Body of pancreas (tissue), 4 donors: ENCODE results near the gene TAF13. TPM values are rescaled to one million over a fixed set of nuclear protein-coding genes. Genes with fewer than 3 reads are reported as not detected.
"Not testable (repeated sequence)": the region's sequence is repeated elsewhere in the genome, so short reads cannot be mapped to it uniquely, and the experiment has no call there.

Experiments
- ATAC-seq: fragments of 150-250 bp; one replicate; pipeline ENCODE4 v1.9.1; 2016
- DNase-seq, 4 donors: peaks; one replicate each; pipeline ENCODE4 v3.0.0-alpha.2; 2019
- H3K27ac ChIP-seq, 4 donors: fragments of 200-600 bp; sonication (generic); 1 replicate in 3 of 4; 2 replicates in 1 of 4; pipeline versions ENCODE4 v1.5.1 to v1.6.1; 2016 to 2019; ENCODE audit warnings: mild to moderate bottlenecking in 1 of 4, mixed read lengths in 1 of 4, moderate library complexity in 1 of 4
- H3K27me3 ChIP-seq, 2 donors: fragments of 200-600 bp; sonication (generic); one replicate each; pipeline ENCODE4 v1.6.0; 2016; ENCODE audit warnings: mild to moderate bottlenecking in 1 of 2
- H3K36me3 ChIP-seq, 2 donors: fragments of 200-600 bp; sonication (generic); replicated peaks in 1 of 2; 2 replicates each; pipeline ENCODE4 v1.5.1; 2016; ENCODE audit warnings: low read depth in 2 of 2; ENCODE audit not compliant: insufficient read depth in 1 of 2
- H3K4me1 ChIP-seq: fragments of 200-600 bp; sonication (generic); one replicate; pipeline ENCODE4 v1.6.0; 2016
- H3K4me3 ChIP-seq, 2 donors: fragments of 200-600 bp; sonication (generic); 1 replicate in 1 of 2; 2 replicates in 1 of 2; pipeline ENCODE4 v1.5.1; 2016 to 2019
- H3K9me3 ChIP-seq, 3 donors: fragments of 200-600 bp; sonication (generic); 1 replicate in 2 of 3; 2 replicates in 1 of 3; pipeline ENCODE4 v1.5.1; 2016
- POLR2A ChIP-seq, 3 donors: fragments of 450-650 bp; IDR thresholded peaks; one replicate each; pipeline ENCODE4 v1.6.1; 2016; ENCODE audit warnings: antibody characterized with exemption in 3 of 3, mild to moderate bottlenecking in 2 of 3
- whole genome bisulfite sequencing, 2 donors: methylation state at CpG; one replicate each; pipeline ENCODE4 v1.1.5; 2017; 5-methylcytosine and 5-hydroxymethylcytosine counted together
- intact Hi-C: fragments of 100-400 bp; cut with DNase I; formaldehyde crosslinking; loops from one replicate; pipeline ENCODE4 v1.15.1; 2023
- total RNA-seq, 2 donors: library from RNA; depleted of rRNA; stranded (reverse); fragments of >200 nt; gene quantifications; one replicate each; pipeline ENCODE4 v1.1.0, GENCODE V29; 2016
- TF ChIP-seq, protein P1 (sequence below), 7 experiments: fragments of 450-650 bp in 4 of 7; fragments of 200-600 bp in 3 of 7; sonication (generic) in 3 of 7; IDR thresholded peaks; one replicate each; pipeline ENCODE4 v1.5.1; 2016 to 2019; ENCODE audit warnings: antibody characterized with exemption in 7 of 7

TAF13 gene
- total RNA-seq, 2 donors from 2014 or later = 5.9 to 18.4 TPM

DNA sequence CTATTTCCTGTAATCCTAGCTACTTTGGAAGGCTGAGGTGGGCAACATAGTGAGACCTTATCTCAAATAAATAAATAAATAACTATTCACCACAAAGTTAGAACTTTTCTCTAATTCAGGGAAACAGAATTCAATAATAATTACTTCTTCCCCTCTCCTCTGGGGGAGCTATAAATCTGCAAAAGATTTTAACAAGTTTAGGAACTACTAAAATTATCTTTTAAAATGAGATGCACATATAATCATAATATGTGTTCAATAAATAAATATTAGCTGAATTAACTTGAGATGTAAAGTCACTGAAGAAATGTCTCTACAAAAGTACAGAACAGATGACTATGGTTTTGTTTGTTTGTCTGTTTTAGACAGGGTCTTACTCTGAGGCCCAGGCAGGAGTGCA is 48.0 kb downstream of the TAF13 start:
- Histone ChIP-seq H3K36me3 (no peaks in the 10 kb centered on the region), H3K9me3 (no peaks in the 10 kb centered on the region), H3K27ac (no peak overlapping the region), H3K4me1 (no peaks in the 10 kb centered on the region), H3K4me3 (no peak overlapping the region), H3K27me3 (no peaks in the 10 kb centered on the region)
- no peak for DNase-seq
- ATAC-seq = no peak
- TF ChIP-seq, protein P1, sequence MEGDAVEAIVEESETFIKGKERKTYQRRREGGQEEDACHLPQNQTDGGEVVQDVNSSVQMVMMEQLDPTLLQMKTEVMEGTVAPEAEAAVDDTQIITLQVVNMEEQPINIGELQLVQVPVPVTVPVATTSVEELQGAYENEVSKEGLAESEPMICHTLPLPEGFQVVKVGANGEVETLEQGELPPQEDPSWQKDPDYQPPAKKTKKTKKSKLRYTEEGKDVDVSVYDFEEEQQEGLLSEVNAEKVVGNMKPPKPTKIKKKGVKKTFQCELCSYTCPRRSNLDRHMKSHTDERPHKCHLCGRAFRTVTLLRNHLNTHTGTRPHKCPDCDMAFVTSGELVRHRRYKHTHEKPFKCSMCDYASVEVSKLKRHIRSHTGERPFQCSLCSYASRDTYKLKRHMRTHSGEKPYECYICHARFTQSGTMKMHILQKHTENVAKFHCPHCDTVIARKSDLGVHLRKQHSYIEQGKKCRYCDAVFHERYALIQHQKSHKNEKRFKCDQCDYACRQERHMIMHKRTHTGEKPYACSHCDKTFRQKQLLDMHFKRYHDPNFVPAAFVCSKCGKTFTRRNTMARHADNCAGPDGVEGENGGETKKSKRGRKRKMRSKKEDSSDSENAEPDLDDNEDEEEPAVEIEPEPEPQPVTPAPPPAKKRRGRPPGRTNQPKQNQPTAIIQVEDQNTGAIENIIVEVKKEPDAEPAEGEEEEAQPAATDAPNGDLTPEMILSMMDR (IDR thresholded peaks at IDR 0.05) = peak in 2 of 7 experiments; percentile 11 to 24
- no peak for TF ChIP-seq POLR2A (IDR thresholded peaks at IDR 0.05)
- intact Hi-C loops = no loop called here

DNA sequence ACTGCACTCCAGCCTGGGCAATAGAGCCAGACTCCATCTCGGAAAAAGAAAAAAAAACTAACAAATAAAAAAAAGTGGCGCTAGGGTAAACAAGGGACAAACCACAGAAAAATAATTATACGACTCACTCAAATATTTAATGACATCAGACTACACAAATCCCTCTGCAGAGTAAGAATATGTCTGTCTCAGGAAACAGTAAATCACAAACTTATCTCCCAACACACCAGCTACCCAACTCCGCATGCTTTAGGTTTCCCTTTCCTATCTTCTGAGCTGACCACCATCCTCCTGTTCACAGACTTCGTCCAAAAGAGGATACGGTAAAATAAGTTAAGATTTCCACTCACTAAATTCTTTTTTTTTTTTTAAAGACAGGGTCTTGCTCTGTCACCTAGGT is 50.1 kb downstream of the TAF13 start:
- TF ChIP-seq, protein P1 (IDR thresholded peaks at IDR 0.05) = no peak
- no peak for TF ChIP-seq POLR2A (IDR thresholded peaks at IDR 0.05)
- H3K27me3 ChIP-seq = no peaks in the 10 kb centered on the region
- no peak for ATAC-seq
- intact Hi-C loops = no loop called here
- H3K9me3 ChIP-seq = no peaks in the 10 kb centered on the region
- no peaks in the 10 kb centered on the region for H3K4me1 ChIP-seq
- no peak overlapping the region for H3K4me3 ChIP-seq
- DNase-seq = no peak
- H3K36me3 ChIP-seq = no peaks in the 10 kb centered on the region
- H3K27ac ChIP-seq = no peak overlapping the region
- 94 to 98% methylated on average over 6 of the region's 6 CpGs for WGBS, 2 donors

- ATAC-seq (no peak), DNase-seq (no peak)
- no peaks in the 10 kb centered on the region for H3K36me3 ChIP-seq
- no peaks in the 10 kb centered on the region for H3K9me3 ChIP-seq
- TF ChIP-seq POLR2A (IDR thresholded peaks at IDR 0.05) = no peak
- TF ChIP-seq, protein P1 (IDR thresholded peaks at IDR 0.05) = no peak
- H3K27ac ChIP-seq = no peak overlapping the region
- 86 to 100% methylated on average over 2 of the region's 2 CpGs for whole genome bisulfite sequencing, 2 donors
- no peak overlapping the region for H3K4me3 ChIP-seq
- H3K27me3 ChIP-seq = no peaks in the 10 kb centered on the region
- intact Hi-C loops = no loop called here
- H3K4me1 ChIP-seq = no peaks in the 10 kb centered on the region
These were observed 51.2 kb downstream of the TAF13 start for GRCh38 chr1:109024646-109025045.

GRCh38 chr1:109020693-109021257 is 55.0 kb downstream of the TAF13 start:
- H3K27ac ChIP-seq = no peak overlapping the region
- H3K4me1 ChIP-seq = no peaks in the 10 kb centered on the region
- no peaks in the 10 kb centered on the region for H3K9me3 ChIP-seq
- H3K4me3 ChIP-seq = no peak overlapping the region
- DNase-seq = no peak
- ATAC-seq = no peak
- 80 to 86% methylated on average over 3 of the region's 3 CpGs for WGBS, 2 donors
- TF ChIP-seq, protein P1 (IDR thresholded peaks at IDR 0.05) = no peak
- TF ChIP-seq POLR2A (IDR thresholded peaks at IDR 0.05) = no peak
- no peaks in the 10 kb centered on the region for H3K27me3 ChIP-seq
- H3K36me3 ChIP-seq = no peaks in the 10 kb centered on the region
- intact Hi-C loops = no loop called here

DNA sequence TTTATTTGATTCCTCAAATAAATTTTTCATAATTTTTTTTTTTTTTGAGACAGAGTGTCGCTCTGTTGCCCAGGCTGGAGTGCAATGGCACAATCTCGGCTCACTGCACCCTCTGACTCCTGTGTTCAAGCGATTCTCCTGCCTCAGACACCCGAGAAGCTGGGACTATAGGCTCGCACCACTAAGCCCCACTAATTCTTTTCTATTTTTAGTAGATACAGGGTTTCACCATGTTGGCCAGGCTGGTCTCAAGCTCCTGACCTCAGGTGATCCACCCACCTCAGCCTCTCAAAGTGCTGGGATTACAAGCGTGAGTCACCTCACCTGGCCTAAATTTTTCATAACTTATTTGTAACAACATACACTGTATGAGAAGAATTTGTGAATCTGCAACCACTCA is 58.1 kb downstream of the TAF13 start:
- H3K4me1 ChIP-seq, DNase-seq, H3K27me3 ChIP-seq, H3K9me3 ChIP-seq, intact Hi-C loops, H3K36me3 ChIP-seq, H3K27ac ChIP-seq, H3K4me3 ChIP-seq, ATAC-seq: not testable (repeated sequence)
- 95 to 97% methylated on average over 6 of the region's 6 CpGs for WGBS, 2 donors
